GM18511 (cell line): Measurements from ENCODE around the gene KRTAP6-1.

Experiments used
- ATAC-seq: cut with Tn5 transposase; IDR thresholded peaks from one replicate; pipeline ENCODE4 v1.9.1; 2021; ENCODE audit warnings: mild to moderate bottlenecking, moderate library complexity; ENCODE audit not compliant: unreplicated experiment

The KRTAP6-1 gene, protein sequence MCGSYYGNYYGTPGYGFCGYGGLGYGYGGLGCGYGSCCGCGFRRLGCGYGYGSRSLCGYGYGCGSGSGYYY

DNA sequence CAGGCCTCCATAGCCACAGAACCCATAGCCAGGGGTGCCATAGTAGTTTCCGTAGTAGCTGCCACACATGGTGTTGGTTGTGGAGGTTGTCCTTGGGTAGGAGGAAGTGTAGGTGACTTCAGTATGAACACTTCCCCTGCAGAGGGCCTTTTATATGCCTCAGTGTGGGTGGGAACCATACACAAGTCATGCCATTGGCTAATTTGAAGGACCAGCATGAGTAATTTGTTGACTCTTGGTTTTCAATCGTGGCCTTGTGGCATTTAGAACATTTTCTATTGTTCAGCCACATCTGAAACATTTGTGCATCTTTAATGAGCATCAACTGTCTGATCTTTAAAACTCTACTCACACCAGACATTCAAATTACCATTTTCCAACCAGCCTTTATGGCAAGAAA, at the start of gene KRTAP6-1:
TSS of gene KRTAP6-1 (minus strand) at position 95 of the 400 bp plus-strand sequence. CDS start at position 69, 26 bp downstream.
- no peak for ATAC-seq

DNA sequence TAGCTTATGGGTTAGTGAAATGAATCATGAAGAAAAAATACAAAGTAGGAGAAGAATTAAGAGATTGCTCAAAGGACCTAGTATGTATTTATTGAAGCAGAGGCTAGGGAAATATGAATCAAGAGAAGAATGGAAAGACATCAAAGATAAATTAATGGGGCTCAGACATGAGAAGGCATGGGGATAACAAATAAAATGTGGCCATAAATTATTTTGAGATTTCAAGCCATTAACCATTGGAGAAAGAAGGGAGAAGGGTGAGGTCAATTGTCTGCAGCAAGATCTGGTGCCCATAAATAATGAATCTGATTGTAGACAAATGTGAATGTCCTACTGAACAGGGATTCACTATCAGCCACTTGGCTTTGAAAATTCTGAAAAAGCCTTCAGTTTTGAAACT, 39.2 kb upstream of the KRTAP6-1 start:
- ATAC-seq: no peak

DNA sequence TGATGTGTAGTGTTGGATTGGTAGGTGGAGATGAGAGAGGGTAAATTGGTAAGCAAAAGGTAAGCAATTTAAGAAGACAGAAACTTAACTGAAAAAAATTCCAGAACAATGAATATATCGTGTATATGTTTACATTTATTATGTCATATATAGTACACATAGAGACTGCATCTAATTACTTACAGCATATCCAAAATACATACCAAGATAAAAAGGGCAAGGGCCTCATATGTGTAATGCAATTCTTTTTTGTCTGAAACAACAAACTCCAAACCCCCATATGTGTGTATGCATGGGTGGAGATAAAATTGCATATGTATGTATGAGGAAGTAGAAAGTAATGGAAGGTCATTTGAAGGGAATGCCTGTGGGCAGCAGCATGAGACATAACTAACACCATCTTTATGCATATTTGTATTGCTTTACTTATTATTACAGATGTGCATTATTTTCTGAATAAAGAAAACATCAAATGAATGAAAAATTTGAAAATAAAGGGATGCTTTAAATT, 33.2 kb upstream of the KRTAP6-1 start:
- ATAC-seq: no peak

DNA sequence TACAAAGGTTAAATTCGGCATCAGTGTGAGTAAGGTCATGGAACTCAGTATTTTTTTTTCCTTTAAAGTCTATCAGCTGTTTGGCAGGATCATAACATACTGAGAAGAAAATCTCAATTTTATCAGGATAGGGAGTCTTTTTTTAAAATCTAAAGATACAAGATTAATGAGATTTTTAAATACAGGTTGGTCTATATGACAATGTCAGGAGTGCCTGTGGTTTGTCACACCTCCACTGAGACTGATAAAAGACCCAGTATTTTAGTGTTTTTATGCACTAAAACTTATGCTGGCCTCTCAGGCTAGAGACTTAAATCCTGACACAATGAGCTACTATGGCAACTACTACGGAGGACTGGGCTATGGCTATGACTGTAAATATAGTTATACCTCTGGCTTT, 28.8 kb upstream of the KRTAP6-1 start, which contains the start of gene KRTAP20-3:
TSS of gene KRTAP20-3 (plus strand) at position 301 of the 400 bp plus-strand sequence.
- ATAC-seq: no peak

DNA sequence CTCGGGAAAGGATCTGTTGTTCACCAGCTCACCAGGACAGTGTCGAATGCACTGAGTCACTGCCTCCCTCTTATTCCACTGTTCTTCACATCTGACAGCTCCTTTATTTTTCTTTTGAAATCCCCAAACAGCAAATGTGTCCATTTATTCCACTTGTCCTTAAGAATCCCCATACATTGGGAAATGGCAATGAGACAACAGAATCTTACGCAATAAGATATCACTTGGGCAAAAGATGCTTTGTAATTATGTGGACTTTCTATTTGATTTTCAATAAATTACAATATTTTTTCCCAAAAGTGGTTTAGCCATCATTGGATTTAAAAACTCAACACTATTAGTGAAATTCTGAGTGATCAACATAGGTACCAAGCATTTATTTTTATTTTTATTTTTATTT, 25.0 kb upstream of the KRTAP6-1 start:
- no peak for ATAC-seq

DNA sequence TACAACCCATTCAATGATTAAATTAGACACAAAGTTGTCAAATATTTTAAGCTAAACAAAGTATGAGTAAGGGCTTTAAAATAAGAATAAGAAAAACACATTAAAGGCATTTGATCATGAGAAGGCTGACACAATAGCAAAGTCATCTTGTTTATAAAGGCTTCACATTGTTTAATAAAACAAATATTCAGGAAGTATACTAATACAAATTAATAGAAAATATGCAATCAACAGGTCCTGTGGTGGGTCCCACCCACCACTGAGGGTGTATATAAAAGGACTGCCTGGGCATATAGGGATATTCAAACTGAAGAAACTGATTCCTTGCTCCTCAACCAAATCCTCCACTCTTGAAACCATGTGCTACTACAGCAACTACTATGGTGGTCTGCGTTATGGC, 21.2 kb upstream of the KRTAP6-1 start, which contains the start of gene KRTAP20-2:
TSS of gene KRTAP20-2 (plus strand) at position 301 of the 400 bp plus-strand sequence. CDS start at position 359, 58 bp downstream.
- no peak for ATAC-seq

DNA sequence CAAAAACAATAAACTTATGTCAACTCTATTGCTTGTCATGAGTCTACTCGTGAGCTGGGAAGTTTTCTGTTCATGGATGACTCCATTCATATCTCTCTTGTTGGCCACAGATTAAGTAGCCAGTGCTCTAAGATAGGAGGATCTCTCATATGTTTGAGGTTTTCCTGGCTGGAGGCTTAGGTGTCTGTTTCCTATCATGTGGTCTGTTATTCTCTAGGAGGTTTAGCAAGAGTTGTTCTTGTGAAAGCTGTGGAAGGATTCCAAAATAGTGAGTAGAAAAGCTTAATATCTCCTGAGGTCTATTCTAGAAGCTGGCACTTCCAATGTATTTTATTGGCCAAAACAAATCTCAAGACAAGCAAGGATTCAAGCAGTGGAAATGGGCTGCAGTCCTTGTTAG, 15.5 kb upstream of the KRTAP6-1 start:
- ATAC-seq: no peak

DNA sequence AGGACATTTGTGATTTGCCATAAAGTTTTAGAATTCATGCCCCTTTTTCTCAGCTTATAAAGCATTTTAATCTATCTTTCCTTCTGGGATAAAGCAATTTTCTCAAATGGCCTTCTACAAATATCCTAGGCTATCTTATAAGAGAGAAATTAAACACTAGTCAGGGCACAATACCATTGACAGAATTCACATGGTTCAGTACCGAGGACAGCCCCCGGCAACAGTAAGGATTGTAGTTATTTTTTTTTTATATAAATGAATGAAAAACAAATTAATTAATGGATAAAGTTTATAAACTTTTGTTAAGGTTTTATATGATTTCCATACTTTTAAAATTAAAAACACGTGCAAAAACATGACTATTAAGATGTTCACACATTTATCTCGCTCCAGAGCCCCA, 14.4 kb upstream of the KRTAP6-1 start:
- ATAC-seq: no peak

DNA sequence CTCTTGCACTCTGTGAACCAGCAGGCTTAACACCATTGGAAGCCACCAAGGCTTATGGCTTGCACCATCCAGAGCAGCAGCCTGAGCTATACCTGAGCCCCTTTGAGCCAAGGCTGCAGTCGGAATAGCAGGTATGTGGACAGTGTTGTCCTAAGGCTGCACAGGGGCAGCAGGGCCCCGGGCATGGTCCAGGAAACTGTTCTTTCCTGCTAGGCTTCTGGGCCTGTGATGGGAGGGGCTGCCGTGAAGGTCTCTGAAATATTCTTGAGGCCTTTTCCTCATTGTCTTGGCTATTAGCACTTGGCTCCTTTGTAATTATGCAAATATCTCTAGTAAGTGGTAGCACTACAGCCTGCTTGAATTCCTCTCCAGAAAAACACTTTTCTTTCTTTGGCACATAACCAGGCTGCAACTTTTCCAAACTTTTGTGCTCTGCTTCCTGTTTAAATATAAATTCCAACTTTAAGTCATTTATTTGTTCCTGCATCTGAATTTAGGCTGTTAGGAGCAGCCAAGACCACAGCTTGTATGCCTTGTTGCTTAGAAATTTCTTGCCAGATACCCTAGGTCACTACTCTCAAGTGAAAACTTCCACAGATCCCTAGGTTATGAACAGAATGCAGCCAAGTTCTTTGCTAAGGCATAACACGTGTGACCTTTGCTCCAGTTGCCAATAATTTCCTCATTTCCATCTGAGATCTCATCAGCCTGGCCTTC, 11.9 kb upstream of the KRTAP6-1 start:
- no peak for ATAC-seq

DNA sequence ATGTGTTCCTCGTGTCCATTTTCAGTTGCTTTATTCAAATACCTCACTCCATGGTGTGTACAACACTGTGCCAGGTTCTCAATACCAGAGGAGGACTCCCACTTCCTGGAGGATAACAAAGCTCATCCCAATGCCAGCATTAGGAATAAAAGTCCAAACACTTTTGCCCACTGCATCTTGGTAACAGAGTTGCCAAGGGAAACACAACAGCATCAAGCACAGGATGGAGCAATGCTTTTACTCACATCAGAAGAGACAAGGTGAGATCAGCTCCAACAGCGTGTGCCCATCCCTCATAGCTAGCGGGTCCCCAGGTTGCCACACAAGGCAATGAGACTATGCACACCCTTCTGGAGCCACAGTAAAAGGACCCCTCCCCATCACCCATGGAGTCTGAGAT, 9.6 kb upstream of the KRTAP6-1 start:
- ATAC-seq: no peak

DNA sequence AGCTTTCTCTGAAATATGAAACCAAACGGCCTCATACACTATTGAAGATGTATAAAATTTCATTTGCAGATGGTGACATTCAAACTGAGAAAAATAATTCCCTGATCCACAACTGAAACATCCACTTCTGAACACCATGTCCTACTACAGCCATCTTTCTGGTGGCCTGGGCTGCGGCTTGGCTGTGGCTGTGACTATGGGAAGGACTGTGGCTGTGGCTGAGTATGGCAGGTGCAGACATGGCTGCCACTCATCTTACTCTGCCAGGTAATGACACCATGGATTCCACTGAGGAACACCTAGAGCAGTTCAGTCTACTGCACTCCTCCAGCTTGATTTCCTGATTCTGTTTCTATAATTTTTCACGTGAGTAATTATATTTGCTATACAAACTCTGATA, 6.8 kb upstream of the KRTAP6-1 start, which contains the start of gene KRTAP20-4:
TSS of gene KRTAP20-4 (plus strand) at position 106 of the 400 bp plus-strand sequence.
- no peak for ATAC-seq

DNA sequence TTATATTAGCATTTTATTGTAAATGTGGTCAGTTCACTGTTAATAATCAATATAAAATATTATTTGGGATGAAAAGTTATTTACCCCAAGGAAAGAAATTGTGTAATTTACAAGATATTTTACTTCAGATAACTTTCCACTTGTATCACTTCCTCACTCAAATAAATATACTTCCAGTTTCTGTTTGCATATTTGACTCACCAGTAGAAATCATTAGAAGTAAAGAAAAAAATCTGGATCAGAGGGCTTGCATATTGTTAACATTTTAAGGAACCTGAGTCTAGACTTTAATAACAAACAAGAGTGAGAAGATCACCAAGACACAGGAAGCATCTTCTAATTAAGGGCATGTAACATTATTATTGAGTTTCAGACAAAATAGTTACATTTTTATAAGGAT, 6.3 kb upstream of the KRTAP6-1 start:
- ATAC-seq: no peak

DNA sequence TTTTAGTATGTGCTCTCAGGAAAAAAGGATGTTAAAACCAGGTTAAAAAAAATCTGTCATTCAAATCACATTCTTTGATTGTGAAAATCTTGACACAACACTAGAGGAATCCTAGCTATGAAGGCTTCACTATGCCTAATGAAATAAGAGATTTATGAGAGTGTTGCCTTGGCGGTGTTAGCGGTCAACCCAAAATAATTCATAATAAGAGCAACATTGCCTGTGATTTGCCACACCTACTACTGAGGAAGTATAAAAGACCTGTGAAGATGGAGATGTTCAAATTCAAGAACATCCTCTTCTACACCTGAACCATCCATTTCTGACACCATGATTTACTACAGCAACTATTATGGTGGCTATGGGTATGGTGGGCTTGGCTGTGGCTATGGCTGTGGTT, 2.4 kb upstream of the KRTAP6-1 start, which contains the start of gene KRTAP20-1:
TSS of gene KRTAP20-1 (plus strand) at position 301 of the 400 bp plus-strand sequence. CDS start at position 331, 30 bp downstream.
- ATAC-seq: no peak

DNA sequence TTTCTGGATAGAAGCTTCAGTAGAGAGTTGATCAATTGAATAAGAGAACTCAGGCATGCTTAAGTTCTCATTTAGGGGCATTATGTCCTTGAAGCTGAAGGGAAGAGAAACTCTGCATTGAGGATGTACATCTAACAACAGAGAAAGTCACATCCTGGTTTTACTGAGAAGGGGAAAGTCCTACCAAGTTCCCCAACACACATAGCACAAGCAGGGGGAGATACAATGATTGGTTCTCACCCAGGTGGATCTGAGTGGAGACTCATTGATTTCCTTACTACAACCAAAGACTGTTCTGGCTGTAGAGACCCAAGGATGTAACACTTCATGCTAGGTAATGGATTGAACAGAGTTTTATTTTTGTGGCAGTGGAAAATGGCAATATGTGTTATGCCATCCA, 1.5 kb upstream of the KRTAP6-1 start:
- no peak for ATAC-seq

DNA sequence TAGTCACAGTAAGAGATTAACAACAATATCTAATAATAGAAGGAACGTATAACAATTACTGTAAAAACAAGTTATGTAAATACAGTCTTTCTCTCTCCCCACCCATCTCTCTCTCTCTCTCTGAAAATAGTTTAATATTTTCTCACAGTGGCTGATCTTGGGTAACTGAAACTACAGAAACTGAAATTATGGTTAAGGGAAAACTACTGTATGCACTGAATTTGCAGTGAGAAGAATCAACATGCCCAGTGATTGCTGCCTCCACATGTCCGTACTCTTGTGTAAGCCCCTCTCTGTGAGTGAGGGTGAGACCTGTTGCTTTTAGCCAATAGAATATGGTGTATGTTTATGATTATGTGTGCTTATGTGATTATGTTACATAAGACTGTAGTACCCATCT, 1.6 kb downstream of the KRTAP6-1 start:
- no peak for ATAC-seq

DNA sequence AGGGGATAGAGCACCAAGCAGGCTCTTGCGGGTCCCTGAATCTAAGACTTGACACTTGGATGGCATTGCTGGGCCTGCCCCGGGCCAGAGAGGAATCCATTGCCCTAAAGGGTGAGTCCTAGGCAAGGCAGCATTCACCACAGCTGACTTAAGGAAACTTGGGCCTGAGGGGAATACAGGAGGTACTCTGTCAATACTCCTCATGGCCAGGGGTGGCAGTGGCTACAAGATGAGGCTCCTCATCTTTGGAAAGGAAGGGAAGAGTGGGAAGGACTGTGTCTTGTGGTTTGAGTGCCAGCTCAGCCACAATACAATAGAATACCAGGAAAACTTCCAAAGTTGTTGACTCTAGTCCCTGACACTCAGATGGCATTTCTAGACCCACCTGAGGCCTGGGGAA, 7.8 kb downstream of the KRTAP6-1 start:
- ATAC-seq: no peak

DNA sequence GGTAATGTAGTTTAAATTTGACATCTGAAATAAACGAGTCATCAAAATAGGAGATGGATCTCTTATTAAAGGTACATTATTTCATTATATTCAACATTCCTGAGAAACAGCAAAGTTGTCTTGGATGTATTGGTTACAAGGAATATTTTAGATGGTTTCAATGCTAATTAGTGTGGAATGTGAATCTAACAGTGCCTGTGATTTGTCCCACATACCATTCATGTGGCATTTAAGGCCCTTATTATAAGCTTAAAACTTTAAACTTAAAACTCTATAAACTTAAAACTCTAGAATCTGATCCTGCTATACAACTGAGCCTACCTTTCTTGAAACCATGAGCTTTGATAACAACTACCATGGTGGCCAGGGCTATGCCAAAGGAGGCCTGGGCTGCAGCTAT, 12.9 kb downstream of the KRTAP6-1 start, which contains the start of gene KRTAP22-1:
TSS of gene KRTAP22-1 (plus strand) at position 301 of the 400 bp plus-strand sequence.
- ATAC-seq: no peak

DNA sequence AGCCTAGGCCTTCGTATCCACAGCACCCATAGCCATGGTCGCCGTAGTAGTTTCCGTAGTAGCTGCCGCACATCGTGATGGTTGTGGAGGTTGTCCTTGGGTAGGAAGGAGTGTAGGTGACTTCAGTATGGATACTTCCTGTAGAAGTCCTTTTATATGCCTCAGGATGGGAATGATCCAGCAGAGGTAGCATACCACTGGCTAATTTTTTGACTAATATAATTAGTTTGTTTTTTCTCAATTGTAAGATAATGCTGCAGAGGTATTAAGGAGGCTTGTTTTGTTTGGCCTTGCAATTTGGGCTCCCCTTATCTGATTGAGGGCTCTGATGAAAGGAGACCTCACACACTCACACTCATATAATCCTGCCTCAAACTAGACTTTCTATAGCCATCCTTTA, 14.9 kb downstream of the KRTAP6-1 start, which contains the start of gene KRTAP6-2:
TSS of gene KRTAP6-2 (minus strand) at position 101 of the 400 bp plus-strand sequence. CDS start at position 73, 28 bp downstream.
- ATAC-seq: no peak

DNA sequence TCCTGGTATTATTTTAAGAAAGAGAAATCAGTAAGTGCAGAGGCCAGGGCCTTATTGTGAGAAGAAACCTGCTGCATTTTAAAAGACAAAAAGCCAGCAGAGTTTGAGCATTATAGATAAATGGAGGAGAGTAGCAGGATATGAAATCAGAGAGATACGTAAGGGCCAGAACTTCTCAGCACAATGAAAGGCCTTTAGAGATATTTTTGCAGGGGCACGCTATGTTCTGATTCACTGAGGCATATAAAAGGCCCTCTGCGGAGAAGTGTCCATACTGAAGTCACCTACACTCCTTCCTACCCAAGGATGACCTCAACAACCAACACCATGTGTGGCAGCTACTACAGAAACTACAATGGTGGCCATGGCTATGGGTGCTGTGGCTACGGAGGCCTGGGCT, 21.6 kb downstream of the KRTAP6-1 start, which contains the start of gene KRTAP6-3:
TSS of gene KRTAP6-3 (plus strand) at position 301 of the 400 bp plus-strand sequence. CDS start at position 307, 6 bp downstream.
- no peak for ATAC-seq

DNA sequence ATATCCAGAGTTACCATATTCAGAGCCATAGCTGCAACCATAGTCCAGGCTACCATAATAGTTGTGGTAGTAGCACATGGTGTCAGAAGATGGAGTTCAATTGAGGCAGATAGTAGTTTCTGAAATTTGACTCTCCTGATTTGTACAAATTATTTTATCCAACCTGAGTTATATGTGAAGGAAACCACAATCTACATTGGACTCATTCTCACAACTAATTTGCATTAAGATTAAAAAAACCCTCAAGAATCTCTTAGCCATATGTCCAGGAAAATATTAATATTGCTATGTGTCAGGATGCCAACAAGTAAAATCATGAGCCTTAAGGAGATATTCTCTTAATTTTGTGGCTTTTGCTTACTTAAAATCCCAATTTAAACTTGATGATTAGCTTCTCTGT, 23.4 kb downstream of the KRTAP6-1 start, which contains the start of gene KRTAP22-2:
TSS of gene KRTAP22-2 (minus strand) at position 101 of the 400 bp plus-strand sequence.
- ATAC-seq: no peak

DNA sequence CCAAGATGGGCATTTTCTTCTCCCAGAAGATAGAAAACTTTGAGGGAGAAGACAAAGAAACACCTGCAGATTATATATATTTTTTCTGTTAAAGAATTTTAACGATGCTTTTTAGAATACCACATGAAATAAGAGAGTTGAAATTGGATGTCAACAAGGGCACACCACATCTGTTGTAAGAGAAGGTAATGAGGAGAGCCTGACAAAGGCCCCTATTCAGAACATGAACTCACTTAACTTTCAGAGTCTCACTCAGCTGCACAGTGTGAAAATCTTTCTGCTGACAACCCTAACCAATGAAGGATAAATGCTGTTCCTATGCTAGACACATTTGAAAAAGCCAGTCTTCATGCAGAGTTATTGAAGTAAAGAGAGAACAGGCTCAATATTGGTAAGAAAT, 30.9 kb downstream of the KRTAP6-1 start:
- ATAC-seq: no peak

DNA sequence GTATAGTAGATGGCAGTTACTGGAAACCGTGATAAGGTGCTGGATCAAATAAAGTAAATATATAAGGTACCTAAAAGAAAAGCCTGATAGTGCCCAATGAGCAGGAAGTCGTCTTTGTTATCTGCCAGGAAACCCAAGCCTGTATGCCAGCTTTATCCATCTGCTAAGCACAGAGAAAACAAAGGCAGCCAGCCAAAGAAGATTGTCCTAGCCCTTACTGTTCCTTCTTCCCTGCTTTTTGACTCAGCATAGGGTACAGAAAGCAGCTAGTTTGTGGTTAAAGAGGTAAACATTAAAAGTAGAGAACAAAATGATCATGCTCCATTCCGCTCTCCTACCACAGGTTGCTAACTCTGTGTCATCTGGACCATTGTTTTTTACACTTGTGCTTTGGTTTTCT, 33.6 kb downstream of the KRTAP6-1 start:
- no peak for ATAC-seq
